Activated naive CD8-positive, alpha-beta T cell treated with anti-CD3 and anti-CD28 coated beads, Interleukin-2, amount 10 ng/mL, durations not matched to agents 7 days and 5 days (primary cell): Measurements from ENCODE around the gene PTPRB. TPM values are rescaled to one million over a fixed set of nuclear protein-coding genes. Genes with fewer than 3 reads are reported as not detected.
"Not testable (repeated sequence)": the region's sequence is repeated elsewhere in the genome, so short reads cannot be mapped to it uniquely, and the experiment has no call there.

ENCODE experiments used
- ATAC-seq: fragments of 150-1000 bp; cut with Tn5 transposase; one replicate; pipeline ENCODE4 v1.10.0; 2021; ENCODE audit warnings: low read depth, moderate library complexity
- POLR2A ChIA-PET: fragments of 350-600 bp; sonication (Branson Sonifier 250); formaldehyde crosslinking; loops from one replicate; lab custom pipeline; 2021; ENCODE audit warnings: antibody characterized with exemption; lab: Charles Lee
- DNase-seq: peaks from one replicate; pipeline ENCODE4 v3.0.0; 2021
- H3K27ac Mint-ChIP-seq: one replicate; pipeline ENCODE4 v1.8.0; 2022; ENCODE audit warnings: mild to moderate bottlenecking, mixed read lengths
- H3K27me3 Mint-ChIP-seq: one replicate; pipeline ENCODE4 v1.8.0; 2022; ENCODE audit warnings: mild to moderate bottlenecking, moderate library complexity, mixed read lengths
- H3K36me3 Mint-ChIP-seq: one replicate; pipeline ENCODE4 v1.8.0; 2021; ENCODE audit warnings: mild to moderate bottlenecking, mixed read lengths
- H3K4me1 Mint-ChIP-seq: one replicate; pipeline ENCODE4 v1.8.0; 2021; ENCODE audit warnings: mixed read lengths
- H3K4me3 Mint-ChIP-seq: one replicate; pipeline ENCODE4 v1.8.0; 2022; ENCODE audit warnings: mild to moderate bottlenecking, moderate library complexity, mixed read lengths
- H3K9me3 Mint-ChIP-seq: one replicate; pipeline ENCODE4 v1.8.0; 2021; ENCODE audit warnings: mixed read lengths
- total RNA-seq, 2 experiments: library from RNA; stranded (reverse); gene quantifications; one replicate each; pipeline ENCODE4 v1.2.3, GENCODE V29; 2021

The PTPRB gene
- total RNA-seq, 2 experiments from 2014 or later = not detected

DNA sequence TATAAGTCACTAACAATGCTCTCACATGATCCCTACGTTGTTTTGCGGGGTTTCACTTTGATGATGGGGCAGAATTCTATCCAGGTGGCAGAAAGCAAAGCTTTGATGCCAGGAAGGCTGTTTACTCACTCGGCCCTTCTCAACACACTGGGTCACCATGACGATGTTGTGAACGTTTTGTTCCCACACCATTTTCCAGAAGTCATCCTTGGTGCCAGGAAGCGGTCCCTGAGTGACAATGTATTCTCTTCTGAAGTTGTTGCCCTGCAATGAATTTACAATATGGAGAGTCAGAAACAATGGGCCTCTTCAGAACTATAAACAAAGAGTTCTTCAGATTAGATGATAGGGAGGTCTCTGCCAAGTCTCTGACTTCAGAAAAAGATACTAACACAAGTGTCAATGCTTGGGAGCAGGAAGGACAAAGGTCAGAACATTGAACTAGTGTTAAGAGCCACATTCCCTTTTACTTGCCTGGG is 101.3 kb downstream of the PTPRB start:
- H3K27me3 Mint-ChIP-seq = peaks cover 7% of the 10 kb centered on the region

DNA sequence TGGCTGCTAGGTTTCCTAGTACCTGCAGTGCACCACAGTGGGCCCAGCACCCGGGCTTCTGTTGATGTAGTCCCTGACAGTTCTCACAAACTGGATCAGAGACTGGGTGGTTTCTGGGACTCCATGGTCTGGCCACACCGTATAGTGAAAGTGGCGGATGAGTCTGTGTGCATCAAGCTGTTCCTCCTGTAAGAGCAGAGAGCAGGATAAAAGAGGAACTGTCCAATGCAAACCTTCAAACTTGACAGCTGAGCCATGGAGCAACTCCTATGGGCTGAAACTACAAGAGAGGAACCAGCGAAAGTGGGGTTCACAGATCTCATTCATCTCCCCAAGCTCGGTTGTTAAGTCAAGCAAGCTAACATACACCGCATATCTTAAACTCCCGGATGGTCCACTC is 102.8 kb downstream of the PTPRB start:
- Mint-ChIP-seq H3K27ac (no peak overlapping the region), H3K36me3 (no peaks in the 10 kb centered on the region), H3K9me3 (peaks cover 4% of the 10 kb centered on the region), H3K4me1 (no peaks in the 10 kb centered on the region), H3K27me3 (peaks cover 3% of the 10 kb centered on the region), H3K4me3 (no peak overlapping the region)
- POLR2A ChIA-PET = no interaction called here
- DNase-seq (no peak), ATAC-seq (no peak)

More for the DNA sequence above, 101.3 kb downstream of the PTPRB start:
- Mint-ChIP-seq H3K27ac (no peak overlapping the region), H3K36me3 (no peaks in the 10 kb centered on the region), H3K4me1 (no peaks in the 10 kb centered on the region), H3K9me3 (peaks cover 4% of the 10 kb centered on the region), H3K4me3 (no peak overlapping the region)
- POLR2A ChIA-PET = no interaction called here
- DNase-seq (no peak), ATAC-seq (no peak)

DNA sequence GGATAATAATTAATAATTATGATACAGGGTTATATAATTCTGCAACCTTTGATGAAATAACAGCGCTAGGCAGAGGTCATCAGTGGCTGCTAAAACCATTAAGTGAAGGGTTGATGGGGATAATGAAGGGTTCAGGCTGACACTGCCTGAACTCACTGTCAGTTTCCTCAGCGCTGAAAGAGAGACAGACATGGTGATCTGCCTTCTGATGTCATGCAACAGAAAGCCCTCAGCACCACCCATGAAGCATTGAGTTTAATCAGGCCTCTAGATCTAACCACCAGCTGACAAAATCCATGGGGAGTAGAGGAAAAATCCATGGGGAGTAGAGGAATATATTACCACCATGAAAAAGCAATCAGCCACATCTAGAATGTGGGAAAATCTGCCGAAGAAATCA is 107.6 kb downstream of the PTPRB start:
- no peak overlapping the region for H3K27ac Mint-ChIP-seq
- peaks cover 2% of the 10 kb centered on the region for H3K9me3 Mint-ChIP-seq
- H3K36me3 Mint-ChIP-seq = no peaks in the 10 kb centered on the region
- ATAC-seq = no peak
- POLR2A ChIA-PET = no interaction called here
- peaks cover 3% of the 10 kb centered on the region for H3K27me3 Mint-ChIP-seq
- DNase-seq = no peak
- H3K4me3 Mint-ChIP-seq = no peak overlapping the region
- no peaks in the 10 kb centered on the region for H3K4me1 Mint-ChIP-seq

DNA sequence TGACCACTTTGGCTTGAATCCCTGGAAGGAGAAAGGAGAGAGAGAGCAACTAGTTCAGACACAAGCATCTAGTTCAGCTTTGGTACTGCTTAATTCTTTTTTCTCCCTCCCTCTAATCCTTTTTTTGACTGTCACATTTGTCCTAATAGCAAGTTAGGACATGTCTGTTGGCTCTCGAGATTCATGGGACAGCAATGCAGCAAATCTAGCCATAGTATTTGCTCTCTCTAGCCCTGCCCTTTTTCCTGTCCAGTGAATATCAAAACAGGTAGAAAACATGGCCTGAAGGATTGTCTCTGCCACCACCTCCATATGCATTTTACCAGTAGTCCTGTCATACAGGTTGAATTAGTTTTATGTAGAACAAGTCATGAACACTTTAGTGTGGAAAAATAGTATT is 116.4 kb downstream of the PTPRB start:
- H3K27me3 Mint-ChIP-seq = peaks cover 8% of the 10 kb centered on the region
- no peaks in the 10 kb centered on the region for H3K36me3 Mint-ChIP-seq
- POLR2A ChIA-PET = interaction anchor here (0.6 kb wide), 1 partner anchor 52 kb away, joined by 6 read pairs; no protein-coding TSS in a partner anchor
- ATAC-seq (no peak), DNase-seq (no peak)
- H3K4me1 Mint-ChIP-seq = no peaks in the 10 kb centered on the region
- H3K9me3 Mint-ChIP-seq = no peaks in the 10 kb centered on the region
- no peak overlapping the region for H3K27ac Mint-ChIP-seq
- no peak overlapping the region for H3K4me3 Mint-ChIP-seq

DNA sequence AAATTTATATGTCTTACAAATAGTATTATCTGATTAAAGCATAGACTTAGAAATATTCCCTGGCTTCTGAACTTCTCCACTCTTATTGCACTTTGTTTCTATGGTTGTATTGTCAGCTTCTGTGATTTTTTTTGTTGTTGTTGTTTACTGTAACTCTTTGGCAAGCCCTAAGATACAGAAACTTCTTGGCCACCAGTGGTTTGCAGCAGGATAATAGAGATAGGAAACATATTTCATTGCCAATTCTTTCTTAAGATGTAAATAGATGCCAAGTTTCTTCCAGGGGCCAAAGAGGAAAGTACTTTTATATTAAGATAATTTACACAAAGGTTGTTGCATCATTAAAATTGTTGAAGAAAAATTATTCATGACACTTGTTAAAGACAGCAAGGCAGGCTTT is 123.8 kb downstream of the PTPRB start:
- H3K4me1 Mint-ChIP-seq = no peaks in the 10 kb centered on the region
- POLR2A ChIA-PET = no interaction called here
- no peaks in the 10 kb centered on the region for H3K27me3 Mint-ChIP-seq
- DNase-seq (no peak), ATAC-seq (no peak)
- no peak overlapping the region for H3K4me3 Mint-ChIP-seq
- no peaks in the 10 kb centered on the region for H3K36me3 Mint-ChIP-seq
- no peak overlapping the region for H3K27ac Mint-ChIP-seq
- no peaks in the 10 kb centered on the region for H3K9me3 Mint-ChIP-seq

DNA sequence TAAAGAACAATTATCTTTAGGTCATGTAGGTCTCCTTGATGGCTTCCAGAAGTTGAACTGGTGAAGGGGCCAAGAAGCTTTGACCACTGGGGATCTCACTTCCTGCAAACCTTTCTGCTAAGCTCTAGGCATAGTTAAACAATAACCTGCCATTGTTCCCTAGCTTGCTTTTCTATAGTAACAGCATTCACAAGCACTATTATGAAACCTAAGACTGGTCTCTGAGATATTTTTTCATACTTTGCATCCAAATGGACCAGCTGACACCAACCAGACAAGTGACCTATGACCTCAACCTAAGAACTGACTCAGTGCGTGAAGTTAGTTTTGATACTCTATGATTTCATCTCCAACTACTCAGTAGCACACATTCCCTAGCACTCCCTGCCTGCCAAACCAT is 129.1 kb downstream of the PTPRB start:
- no peak for ATAC-seq
- no peak for DNase-seq
- POLR2A ChIA-PET = no interaction called here
- no peak overlapping the region for H3K4me3 Mint-ChIP-seq
- no peaks in the 10 kb centered on the region for H3K36me3 Mint-ChIP-seq
- no peaks in the 10 kb centered on the region for H3K9me3 Mint-ChIP-seq
- H3K27ac Mint-ChIP-seq = no peak overlapping the region
- no peaks in the 10 kb centered on the region for H3K4me1 Mint-ChIP-seq
- peaks cover 2% of the 10 kb centered on the region for H3K27me3 Mint-ChIP-seq

DNA sequence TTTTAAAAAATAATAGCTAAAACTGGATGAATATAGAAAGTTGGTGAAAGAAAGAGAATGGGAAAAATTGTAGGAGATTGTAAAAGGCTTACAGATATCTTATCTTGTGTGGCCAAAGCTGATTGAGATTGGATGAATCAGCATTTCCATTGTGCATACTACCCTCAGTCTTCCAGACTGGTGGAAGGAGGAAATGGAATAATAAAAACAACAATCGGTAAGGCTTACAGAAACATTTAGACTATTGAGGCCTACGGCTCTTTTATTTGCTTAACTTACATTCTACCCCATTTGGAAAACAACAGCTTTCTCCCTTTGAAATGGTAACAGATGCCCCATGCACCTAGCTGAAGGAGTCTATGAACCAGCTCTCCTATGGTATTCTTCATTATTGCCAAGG is 129.8 kb downstream of the PTPRB start:
- POLR2A ChIA-PET = no interaction called here
- Mint-ChIP-seq H3K36me3 (no peaks in the 10 kb centered on the region), H3K4me3 (no peak overlapping the region), H3K27me3 (peaks cover 2% of the 10 kb centered on the region), H3K4me1 (no peaks in the 10 kb centered on the region), H3K9me3 (peaks cover under 1% of the 10 kb centered on the region), H3K27ac (no peak overlapping the region)
- ATAC-seq = no peak
- DNase-seq = no peak

DNA sequence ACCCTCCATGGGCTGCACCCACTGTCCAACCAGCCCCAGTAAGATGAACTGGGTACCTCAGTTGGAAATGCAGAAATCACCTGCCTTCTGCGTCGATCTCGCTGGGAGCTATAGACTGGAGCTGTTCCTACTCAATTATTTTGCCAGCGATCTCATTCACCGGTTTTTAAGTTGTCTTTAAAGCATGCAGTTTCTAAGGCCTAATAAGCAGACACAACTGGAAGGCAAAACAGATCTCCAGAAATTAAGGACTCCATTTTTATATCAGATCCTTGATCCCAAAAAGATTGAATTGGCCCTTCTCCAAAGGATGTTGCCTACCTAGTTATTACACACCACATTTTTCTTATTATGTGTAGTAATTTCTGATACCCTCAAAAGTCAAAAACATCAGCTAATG is 139.7 kb downstream of the PTPRB start:
- no peaks in the 10 kb centered on the region for H3K36me3 Mint-ChIP-seq
- no peak for ATAC-seq
- no peak for DNase-seq
- H3K4me3 Mint-ChIP-seq = no peak overlapping the region
- POLR2A ChIA-PET = no interaction called here
- H3K27me3 Mint-ChIP-seq = no peaks in the 10 kb centered on the region
- peaks cover 10% of the 10 kb centered on the region for H3K9me3 Mint-ChIP-seq
- no peak overlapping the region for H3K27ac Mint-ChIP-seq
- H3K4me1 Mint-ChIP-seq = no peaks in the 10 kb centered on the region

DNA sequence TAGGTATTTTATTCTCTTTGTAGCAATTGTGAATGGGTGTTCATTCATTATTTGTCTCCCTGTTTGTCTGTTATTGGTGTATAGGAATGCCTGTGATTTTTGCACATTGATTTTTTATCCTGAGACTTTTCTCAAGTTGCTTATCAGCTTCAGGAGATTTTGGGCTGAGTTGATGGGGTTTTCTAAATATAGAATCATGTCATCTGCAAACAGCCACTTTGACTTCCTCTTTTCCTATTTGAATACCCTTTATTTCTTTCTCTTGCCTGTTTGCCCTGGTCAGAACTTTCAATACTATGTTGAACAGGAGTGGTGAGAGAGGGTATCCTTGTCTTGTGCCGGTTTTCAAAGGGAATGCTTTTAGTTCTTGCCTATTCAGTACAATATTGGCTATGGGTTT is 144.3 kb downstream of the PTPRB start:
- H3K36me3 Mint-ChIP-seq, H3K4me1 Mint-ChIP-seq, H3K27ac Mint-ChIP-seq, ATAC-seq, POLR2A ChIA-PET, H3K9me3 Mint-ChIP-seq, H3K27me3 Mint-ChIP-seq, H3K4me3 Mint-ChIP-seq, DNase-seq: not testable (repeated sequence)

DNA sequence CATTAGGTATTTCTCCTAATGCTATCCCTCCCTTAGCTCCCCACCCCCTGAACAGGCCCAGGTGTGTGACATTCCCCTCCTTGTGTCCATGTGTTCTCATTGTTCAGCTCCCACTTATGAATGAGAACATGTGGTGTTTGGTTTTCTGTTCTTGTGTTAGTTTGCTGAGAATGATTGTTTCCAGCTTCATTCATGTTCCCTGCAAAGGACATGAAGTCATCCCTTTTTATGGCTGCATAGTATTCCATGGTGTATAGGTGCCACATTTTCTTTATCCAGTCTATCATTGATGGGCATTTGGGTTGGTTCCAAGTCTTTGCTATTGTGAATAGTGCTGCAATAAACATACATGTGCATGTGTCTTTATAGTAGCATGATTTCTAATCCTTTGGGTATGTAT is 146.3 kb downstream of the PTPRB start:
- H3K27ac Mint-ChIP-seq, ATAC-seq, POLR2A ChIA-PET, H3K9me3 Mint-ChIP-seq, H3K27me3 Mint-ChIP-seq, DNase-seq, H3K36me3 Mint-ChIP-seq, H3K4me1 Mint-ChIP-seq, H3K4me3 Mint-ChIP-seq: not testable (repeated sequence)

DNA sequence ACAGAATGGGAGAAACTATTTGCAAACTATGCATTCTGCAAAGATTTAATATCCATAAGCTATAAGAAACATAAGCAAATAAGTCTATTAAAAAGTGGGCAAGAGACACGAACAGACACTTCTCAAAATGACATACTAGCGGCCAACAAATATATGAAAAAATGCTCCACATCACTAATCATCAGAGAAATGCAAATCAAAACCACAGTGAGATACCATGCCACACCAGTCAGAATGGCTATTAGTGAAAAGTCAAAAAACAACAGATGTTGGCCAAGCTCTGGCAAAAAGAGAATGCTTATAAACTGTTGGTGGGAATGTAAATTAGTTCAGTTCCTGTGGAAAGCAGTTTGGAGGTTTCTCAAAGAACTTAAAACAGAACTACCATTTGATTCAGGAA is 149.8 kb downstream of the PTPRB start:
- H3K9me3 Mint-ChIP-seq = peaks cover 7% of the 10 kb centered on the region
- H3K27ac Mint-ChIP-seq = no peak overlapping the region
- no peaks in the 10 kb centered on the region for H3K4me1 Mint-ChIP-seq
- DNase-seq = no peak
- no peak for ATAC-seq
- POLR2A ChIA-PET = no interaction called here
- H3K36me3 Mint-ChIP-seq = no peaks in the 10 kb centered on the region
- peaks cover 1% of the 10 kb centered on the region for H3K27me3 Mint-ChIP-seq
- no peak overlapping the region for H3K4me3 Mint-ChIP-seq

DNA sequence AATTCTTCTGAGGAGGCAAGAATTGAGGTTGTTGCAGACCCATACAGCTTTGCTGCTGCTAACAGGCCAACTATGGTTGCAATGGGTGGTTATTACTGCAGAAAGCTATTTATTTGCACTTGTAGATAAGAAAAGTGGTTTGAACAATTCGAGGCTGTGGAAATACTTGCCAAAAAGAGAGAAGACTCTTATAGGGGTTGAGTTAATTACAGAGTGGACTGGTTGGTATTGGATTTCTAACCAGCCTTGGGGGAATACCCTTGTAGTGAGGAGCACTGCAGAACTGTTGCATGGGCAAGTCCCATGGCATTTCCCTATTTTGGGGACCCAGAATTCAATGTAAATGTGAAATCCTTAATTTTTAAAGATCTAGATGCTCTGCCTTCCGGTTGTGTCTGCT is 150.6 kb downstream of the PTPRB start:
- peaks cover 7% of the 10 kb centered on the region for H3K9me3 Mint-ChIP-seq
- H3K4me3 Mint-ChIP-seq = no peak overlapping the region
- POLR2A ChIA-PET = no interaction called here
- peaks cover 4% of the 10 kb centered on the region for H3K27me3 Mint-ChIP-seq
- DNase-seq (no peak), ATAC-seq (no peak)
- no peak overlapping the region for H3K27ac Mint-ChIP-seq
- no peaks in the 10 kb centered on the region for H3K36me3 Mint-ChIP-seq
- H3K4me1 Mint-ChIP-seq = no peaks in the 10 kb centered on the region

DNA sequence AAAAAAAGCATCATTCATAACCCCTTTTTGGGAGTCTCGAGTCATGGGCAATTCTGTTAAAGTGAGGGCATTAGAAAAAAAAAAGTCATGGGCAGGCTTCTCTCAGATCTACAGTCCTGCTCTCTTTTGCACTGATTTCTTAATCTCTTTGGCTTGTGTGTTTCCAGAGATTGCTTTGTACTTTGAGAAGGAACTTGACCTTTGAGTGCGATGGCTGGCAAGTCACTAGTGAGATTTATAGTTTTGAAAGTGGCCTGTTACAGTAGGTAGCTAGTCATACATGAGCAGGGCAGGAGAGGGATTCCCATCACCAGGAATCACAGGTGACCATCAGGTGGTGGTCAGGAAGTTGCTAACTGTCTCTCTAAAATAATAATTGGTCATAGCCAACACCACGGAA is 151.5 kb downstream of the PTPRB start:
- H3K4me1 Mint-ChIP-seq = no peaks in the 10 kb centered on the region
- peaks cover 3% of the 10 kb centered on the region for H3K9me3 Mint-ChIP-seq
- no peak overlapping the region for H3K27ac Mint-ChIP-seq
- no peak for ATAC-seq
- POLR2A ChIA-PET = no interaction called here
- no peak for DNase-seq
- H3K27me3 Mint-ChIP-seq = peaks cover 4% of the 10 kb centered on the region
- no peak overlapping the region for H3K4me3 Mint-ChIP-seq
- H3K36me3 Mint-ChIP-seq = no peaks in the 10 kb centered on the region

DNA sequence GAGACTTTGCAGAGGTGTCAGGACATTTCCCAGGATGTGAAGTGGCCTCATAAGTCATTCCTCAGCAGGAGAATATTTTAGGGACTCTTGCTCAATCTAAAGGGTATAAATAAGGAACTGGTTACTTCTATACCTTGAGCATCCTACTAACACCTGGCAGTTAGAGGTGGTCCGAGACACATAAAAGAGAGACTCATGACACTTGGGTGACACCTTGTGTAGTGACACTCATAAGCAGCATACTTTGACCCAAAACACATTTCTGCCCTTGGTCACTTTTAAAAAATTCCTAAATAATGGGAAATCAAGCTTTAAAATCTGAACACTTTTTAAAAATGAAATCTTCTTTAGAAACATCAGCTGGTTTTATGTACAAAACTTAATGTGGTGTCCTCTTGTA is 152.8 kb downstream of the PTPRB start:
- DNase-seq = no peak
- Mint-ChIP-seq H3K36me3 (no peaks in the 10 kb centered on the region), H3K9me3 (no peaks in the 10 kb centered on the region), H3K4me3 (no peak overlapping the region), H3K4me1 (no peaks in the 10 kb centered on the region), H3K27me3 (peaks cover 4% of the 10 kb centered on the region), H3K27ac (no peak overlapping the region)
- POLR2A ChIA-PET = no interaction called here
- ATAC-seq = no peak

DNA sequence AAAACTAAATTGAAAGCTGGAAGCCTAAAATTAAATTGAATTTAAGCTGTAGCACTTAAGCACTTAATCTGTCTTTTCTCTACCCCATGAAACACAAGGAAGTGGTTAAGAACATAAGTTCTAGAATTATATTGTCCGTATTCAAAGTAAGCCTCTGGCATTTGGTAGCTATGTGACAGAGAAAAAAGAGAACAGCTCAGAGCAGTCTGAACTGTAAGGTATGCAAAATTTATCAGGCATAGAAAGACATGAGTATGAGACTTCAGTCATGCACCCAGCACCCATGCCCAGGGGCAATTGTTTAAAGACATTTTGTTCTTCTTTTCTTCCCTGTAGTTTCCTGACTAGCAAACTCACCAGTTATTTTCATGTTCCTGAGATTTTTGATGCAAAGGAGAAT is 154.5 kb downstream of the PTPRB start:
- Mint-ChIP-seq H3K9me3 (no peaks in the 10 kb centered on the region), H3K4me1 (no peaks in the 10 kb centered on the region), H3K36me3 (no peaks in the 10 kb centered on the region), H3K27ac (no peak overlapping the region), H3K4me3 (no peak overlapping the region), H3K27me3 (peaks cover 4% of the 10 kb centered on the region)
- no peak for DNase-seq
- POLR2A ChIA-PET = no interaction called here
- ATAC-seq = no peak
